Measurements from ENCODE around the gene UCP2.

The UCP2 gene

DNA sequence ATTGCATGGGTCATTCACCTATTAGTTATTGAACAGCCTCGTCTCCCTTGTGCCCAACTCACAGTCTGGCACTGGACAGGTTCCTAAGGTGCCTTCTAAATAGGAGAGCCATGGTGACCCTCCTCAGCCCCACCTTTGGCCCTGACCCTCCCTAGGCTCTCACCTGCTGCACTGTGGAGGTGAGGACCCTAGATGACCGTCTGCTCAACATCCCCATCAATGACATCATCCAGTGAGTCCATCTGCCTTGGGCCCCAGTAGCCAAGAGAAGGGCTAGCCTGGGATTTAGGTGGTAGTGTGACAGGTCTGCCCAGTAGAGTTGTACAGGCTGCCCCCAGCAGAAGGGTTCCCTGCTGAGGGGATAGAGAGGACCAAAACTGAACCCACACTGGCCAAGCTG is 13.6 kb downstream of the UCP2 start:
- DNase-seq, result no peak

- DNase-seq, result no peak
These were observed 14.2 kb downstream of the UCP2 start for GRCh38 chr11:73968356-73968966.

DNA sequence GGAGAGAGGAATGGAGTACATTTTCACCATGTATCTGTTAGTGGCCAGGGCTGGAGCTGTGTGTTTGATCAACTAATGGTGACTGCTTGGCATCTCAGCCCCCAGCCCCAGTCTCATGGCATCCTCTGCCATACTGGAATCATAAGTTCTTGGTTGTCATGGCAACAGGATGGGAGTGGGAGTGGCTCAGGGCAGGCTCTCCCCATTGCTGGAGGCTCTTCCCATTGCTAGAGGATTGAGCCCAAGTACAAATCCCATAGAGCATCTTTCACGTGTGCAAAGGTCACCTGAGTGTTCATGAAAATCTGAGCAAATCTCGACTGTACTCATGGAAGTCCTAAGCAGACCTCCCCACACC is 16.9 kb downstream of the UCP2 start:
- DNase-seq, result no peak

DNA sequence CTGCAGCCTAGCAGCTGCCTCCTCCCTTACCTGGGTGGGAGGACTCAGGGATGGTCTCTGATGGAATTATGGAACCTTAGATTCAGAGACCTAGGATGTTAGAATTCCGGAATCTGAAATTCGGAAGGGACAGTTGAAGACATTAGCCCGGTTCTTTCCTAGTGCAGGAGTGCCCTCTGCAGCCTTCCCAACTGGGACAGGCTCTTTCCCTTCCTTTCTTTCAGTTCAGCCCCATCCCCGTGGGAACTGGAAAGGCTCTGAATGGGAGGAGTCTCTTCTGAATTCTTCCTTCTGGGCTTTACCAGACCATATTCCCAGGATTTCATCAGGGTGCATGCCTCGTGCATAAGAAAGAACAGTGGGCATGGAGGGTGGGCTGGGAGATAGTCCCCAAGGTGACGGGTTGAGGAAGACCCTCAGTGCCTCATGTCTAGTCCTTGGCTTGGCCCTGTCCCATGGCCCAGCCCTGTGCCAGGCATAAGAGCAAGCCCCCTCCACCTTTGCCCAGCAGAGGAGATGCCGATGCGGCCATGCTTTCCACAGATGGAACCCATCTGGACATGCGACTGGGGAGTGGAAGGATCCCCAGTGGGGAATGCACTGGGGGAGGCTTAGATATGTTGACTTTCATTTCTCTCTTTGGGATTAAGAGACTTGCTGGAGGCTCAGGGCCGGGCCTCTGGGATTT is 17.4 kb downstream of the UCP2 start:
- no peak for DNase-seq

DNA sequence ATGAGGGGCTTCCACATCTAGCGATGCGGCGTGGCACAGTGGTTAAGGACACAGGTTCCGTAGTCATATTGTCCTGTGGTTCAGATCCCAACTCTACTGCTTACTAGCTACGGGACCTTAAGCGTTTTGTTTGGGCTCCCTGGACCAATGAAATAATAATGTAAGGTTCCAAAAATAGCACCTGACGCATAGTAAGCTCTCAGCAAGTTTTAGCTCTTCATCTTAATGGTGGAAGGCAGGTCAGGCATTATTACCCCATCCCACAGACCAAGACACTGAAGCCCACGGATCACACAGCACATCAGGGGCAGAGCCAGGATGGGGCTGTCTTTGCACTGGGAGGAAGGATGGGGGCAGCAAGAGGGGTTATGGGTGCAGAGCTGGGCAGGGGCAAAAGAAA is 18.8 kb downstream of the UCP2 start:
- no peak for DNase-seq

- no peak for DNase-seq
These were observed 20.4 kb downstream of the UCP2 start for GRCh38 chr11:73962101-73962705.

- DNase-seq, result no peak
These were observed 21.3 kb downstream of the UCP2 start for GRCh38 chr11:73961321-73961720.

- no peak for DNase-seq
These were observed 24.0 kb downstream of the UCP2 start for GRCh38 chr11:73958521-73959141.

- no peak for DNase-seq
These were observed 24.8 kb downstream of the UCP2 start for GRCh38 chr11:73957654-73958361.

DNA sequence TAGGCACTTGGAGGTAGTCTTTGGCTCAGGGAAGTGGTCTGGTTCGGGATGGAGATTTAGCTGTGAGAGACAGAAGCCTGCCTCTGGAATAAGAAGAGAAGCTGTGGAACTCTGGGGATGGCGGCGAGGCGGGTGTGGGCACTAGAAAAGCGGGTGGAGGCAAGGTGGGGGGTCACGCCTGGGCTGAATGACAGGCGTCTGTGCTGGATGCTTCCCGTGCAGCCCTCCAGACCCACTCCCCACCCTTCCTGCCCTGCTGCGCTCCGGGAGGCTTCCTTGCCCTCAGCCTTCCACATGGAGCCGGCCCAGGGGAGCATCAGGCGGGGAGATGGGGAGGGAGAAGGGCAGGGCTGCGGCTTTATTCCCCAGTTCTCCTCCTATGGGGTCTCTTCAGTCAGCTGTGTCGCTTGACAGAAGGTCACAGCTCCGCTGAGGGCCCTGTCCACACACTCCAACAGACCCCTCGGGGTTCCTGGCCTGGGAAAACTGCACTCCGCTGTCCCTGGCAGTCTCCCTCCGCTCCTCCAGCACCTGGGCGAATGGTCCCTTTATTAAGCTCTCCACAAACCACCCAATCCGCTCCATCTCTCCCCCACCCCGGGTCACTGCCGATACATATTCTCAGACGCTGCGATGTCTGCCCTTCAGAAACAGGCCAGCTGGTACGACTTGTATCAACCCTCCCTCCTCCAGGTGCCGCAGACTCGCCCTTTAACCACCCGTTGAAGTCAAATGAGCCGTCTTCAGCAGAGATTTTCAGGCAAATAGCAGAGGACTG is 25.6 kb downstream of the UCP2 start:
- DNase-seq, result no peak

DNA sequence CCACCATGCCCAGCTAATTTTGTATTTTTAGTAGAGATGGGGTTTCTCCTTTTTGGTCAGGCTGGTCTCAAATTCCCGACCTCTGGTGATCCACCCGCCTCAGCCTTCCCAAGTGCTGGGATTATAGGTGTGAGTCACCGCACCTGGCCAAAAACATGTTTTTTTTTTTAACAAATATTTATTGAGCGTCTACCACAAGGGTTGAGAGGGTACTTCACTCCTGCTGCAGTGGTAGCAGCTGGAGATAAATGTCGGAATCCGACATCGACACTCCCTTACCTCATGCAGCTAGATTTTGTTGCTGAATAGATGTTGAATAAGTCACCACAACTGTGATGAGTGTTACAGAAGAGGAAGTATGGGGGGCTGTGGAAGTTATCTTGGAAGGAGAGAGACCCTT is 30.8 kb downstream of the UCP2 start:
- DNase-seq, result no peak

- no peak for DNase-seq
These were observed 31.6 kb downstream of the UCP2 start, which contains the start of gene DNAJB13 for GRCh38 chr11:73950869-73951710. Gene DNAJB13 (plus strand): TSS chr11:73951026. CDS start chr11:73951070, 44 bp downstream.

DNA sequence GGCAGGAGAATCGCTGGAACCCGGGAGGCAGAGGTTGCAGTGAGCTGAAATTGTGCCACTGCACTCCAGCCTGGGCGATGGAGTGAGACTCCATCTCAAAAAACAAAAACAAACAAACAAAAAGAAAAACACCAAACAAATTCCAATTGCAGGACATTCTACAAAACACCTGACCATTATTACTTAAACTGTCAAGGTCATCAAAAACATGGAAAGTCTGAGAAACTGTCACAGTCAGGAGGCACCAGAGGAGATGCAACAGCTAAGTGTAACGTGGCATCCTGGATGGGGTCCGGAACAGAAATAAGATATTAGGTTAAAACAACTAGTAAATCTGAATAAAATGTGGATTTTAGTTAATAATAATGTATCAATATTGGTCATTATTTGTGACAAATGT is 32.7 kb downstream of the UCP2 start:
- no peak for DNase-seq

DNA sequence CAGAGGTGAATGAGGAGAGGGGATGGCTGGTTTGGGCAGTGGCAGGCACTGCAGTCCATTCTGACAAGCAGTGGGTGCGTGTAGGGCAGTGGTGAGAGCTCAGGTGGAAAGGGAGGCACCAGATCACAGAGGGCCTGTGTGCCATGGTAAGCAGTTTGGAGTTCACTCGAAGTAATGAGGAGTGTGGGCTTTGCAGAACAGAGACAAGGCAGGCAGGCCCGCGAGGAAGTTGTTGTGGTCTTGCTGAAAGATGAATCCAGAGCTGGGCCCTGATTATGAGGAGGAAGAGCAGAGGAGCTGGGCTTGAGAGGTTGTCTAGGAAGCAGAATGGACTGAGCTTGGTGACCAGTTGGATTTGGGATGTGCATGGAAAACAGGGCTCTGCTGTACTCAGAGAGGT is 33.4 kb downstream of the UCP2 start:
- DNase-seq, result no peak

- DNase-seq, result no peak
These were observed 35.7 kb downstream of the UCP2 start for GRCh38 chr11:73946798-73947458.

DNA sequence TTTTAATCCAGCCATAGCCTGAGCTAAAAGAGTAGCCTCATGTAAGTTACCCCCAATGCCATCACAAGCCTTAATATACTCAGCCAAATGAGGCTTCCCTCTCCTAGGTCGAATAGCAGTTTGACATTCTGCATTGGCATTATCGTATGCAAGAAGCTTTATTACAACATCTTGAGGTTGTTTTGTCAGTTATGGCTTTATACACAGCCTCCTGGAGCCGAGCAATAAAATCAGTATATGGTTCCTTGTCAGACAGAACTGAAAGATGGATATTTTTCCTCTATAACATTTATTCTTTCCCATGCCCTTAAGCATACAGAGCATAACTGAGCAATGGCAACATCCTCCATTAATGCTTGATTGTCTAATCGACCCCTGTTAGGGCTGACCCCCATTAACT is 37.2 kb downstream of the UCP2 start:
- no peak for DNase-seq

DNA sequence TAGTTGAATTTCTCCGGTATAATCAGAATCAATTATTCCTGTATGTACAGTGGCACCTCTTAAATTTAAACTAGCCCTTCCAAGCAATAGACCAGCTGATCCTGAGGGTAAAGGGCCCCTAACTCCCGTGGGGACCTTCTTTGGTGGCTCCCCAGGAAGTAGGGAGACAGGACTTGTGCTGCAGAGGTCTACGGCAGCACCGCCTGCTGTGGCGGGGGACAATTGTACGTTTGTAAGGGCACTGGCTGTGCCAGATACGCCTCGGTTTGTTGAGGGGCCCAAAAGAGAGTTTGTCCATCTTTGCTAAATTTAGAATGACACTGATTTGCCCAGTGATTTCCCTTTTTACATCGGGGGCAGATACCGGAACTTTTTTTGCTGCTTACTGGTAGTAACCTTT is 37.7 kb downstream of the UCP2 start:
- no peak for DNase-seq

DNA sequence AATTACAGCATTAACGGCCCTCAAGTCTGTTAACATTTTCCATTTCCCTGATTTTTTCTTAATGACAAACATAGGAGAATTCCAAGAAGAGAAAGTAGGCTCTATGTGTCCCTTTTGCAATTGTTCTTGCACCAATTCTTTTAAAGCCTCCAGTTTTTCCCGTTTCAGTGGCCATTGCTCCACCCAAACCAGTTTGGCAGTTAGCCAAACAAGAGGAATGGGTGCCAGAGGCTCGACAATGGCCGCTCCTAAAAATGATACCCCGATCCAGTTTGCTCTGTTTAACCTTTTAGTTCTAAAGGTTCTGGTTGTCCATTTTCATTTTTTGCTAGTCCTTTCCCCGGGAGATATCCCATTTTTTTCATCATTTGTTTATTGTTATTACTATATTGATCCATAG is 38.6 kb downstream of the UCP2 start:
- DNase-seq, result no peak

- no peak for DNase-seq
These were observed 40.6 kb downstream of the UCP2 start for GRCh38 chr11:73942010-73942409.

DNA sequence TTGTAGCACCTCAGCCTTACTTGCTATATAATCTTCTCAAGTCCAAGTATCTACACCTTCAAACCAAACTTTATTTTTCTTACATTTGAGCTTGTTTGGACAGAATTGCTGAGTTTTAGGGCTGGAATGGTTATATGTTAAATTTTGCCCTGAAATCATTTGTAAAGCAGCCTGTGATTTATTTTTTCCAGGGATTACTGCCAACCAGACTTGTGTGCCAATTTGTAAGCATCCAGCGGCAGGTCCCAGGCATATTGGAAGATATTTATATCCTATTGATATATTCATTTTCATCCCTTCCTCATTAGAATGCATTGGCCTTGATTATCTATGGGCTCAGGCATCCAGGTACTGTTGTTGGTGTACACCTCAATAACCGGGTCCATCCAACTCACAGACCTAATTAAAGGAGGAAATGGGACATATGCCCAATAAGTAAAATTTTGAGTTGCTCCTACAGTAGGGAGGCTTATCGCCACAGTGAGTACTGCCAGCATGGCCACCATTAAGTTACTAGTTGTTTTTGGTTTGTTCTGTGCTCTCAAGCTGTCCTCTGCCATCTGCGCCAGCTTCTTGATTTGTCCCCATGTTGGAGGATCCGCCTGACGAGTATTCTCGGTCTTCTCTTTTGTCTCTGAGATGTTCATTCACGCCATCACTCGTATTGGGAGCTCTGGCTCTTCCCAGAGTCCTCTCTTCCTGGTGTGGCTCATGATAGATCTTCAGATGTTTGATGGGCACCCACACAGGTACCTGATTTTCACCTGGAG is 41.7 kb downstream of the UCP2 start:
- no peak for DNase-seq
